ENCODE results near the gene CLPTM1. TPM values are rescaled to one million over a fixed set of nuclear protein-coding genes. Genes with fewer than 3 reads are reported as not detected.
A peak's percentile ranks its signal among the peaks of the same experiment; 100 is the strongest.
"Not testable (repeated sequence)": the region's sequence is repeated elsewhere in the genome, so short reads cannot be mapped to it uniquely, and the experiment has no call there.

The CLPTM1 gene
- total RNA-seq, 1 experiment from 2014 or later: 82.0 TPM

- H3K4me1 Mint-ChIP-seq; H3K4ac ChIP-seq (ENCODE audit: low read depth, low read length); H2AFZ ChIP-seq (ENCODE audit: low read length); H4K8ac ChIP-seq (replicated peaks; ENCODE audit: insufficient read length, low read depth, low read length); H3K9me3 Mint-ChIP-seq; H3K14ac ChIP-seq (ENCODE audit: insufficient read depth, low read length); H3K56ac ChIP-seq (ENCODE audit: insufficient read length, low read depth, low read length); H3K23me2 ChIP-seq (ENCODE audit: insufficient read length, low read depth, low read length, poor library complexity, severe bottlenecking); H2BK15ac ChIP-seq (ENCODE audit: low read depth, low read length); H3K23ac ChIP-seq (ENCODE audit: insufficient read length, low read depth, low read length); H2BK5ac ChIP-seq (ENCODE audit: insufficient read length, low read length); H3K9ac ChIP-seq (ENCODE audit: extremely low read depth, insufficient read length, low read length); H3K4me1 ChIP-seq (ENCODE audit: insufficient read depth, low read length); DNase-seq; H4K20me1 ChIP-seq (ENCODE audit: control insufficient read depth, insufficient read depth, insufficient read length); H2BK120ac ChIP-seq (ENCODE audit: low read depth, low read length, poor library complexity, severe bottlenecking); H4K91ac ChIP-seq (ENCODE audit: insufficient read length, low read depth, low read length); H3K79me2 ChIP-seq (ENCODE audit: insufficient read depth, low read length); H3K27ac Mint-ChIP-seq; H4K5ac ChIP-seq (ENCODE audit: insufficient read length, low read depth, low read length); H3K9me3 ChIP-seq (ENCODE audit: control insufficient read depth, low read depth, low read length); H3K27me3 ChIP-seq (ENCODE audit: insufficient read depth, low read length); H2AK5ac ChIP-seq (ENCODE audit: insufficient read length, low read length); H2BK12ac ChIP-seq (ENCODE audit: insufficient read length, low read depth, low read length); H3T11ph ChIP-seq (ENCODE audit: low read length); H3K27me3 Mint-ChIP-seq (ENCODE audit: low read depth); H3K18ac ChIP-seq (ENCODE audit: insufficient read length, low read depth, low read length); H2BK20ac ChIP-seq (ENCODE audit: low read depth, low read length, poor library complexity, severe bottlenecking); H3K27ac ChIP-seq (ENCODE audit: insufficient read length, low read depth, low read length); H3K36me3 Mint-ChIP-seq (ENCODE audit: insufficient read depth in 1 of 3, low read depth in 3 of 3); H3K79me1 ChIP-seq (ENCODE audit: insufficient read depth, low read depth, low read length, poor library complexity, severe bottlenecking): not testable (repeated sequence)
- WGBS (ENCODE audit: extremely low coverage, insufficient read length, low lambda C conversion rate): no CpG with 5 or more reads among the region's 19 CpGs
- H3K4me2 ChIP-seq (ENCODE audit: insufficient read depth, insufficient read length, low read length): peak overlapping the region; percentile 85
- peak overlapping the region; percentile 25 to 71 for H3K4me3 Mint-ChIP-seq
These were observed 45.5 kb downstream of the CLPTM1 start for GRCh38 chr19:45000665-45001064.
